Gastroesophageal sphincter (tissue), 4 donors: Measurements from ENCODE around the gene PARM1. TPM values are rescaled to one million over a fixed set of nuclear protein-coding genes. Genes with fewer than 3 reads are reported as not detected.
A peak's percentile ranks its signal among the peaks of the same experiment; 100 is the strongest.

Experiments
- ATAC-seq: fragments of 150-250 bp; one replicate; pipeline ENCODE4 v1.9.1; 2016; ENCODE audit warnings: mild to moderate bottlenecking, moderate library complexity
- H3K27ac ChIP-seq, 4 donors: fragments of 200-600 bp; sonication (generic) in 3 of 4; 1 replicate in 3 of 4; 2 replicates in 1 of 4; pipeline ENCODE4 v1.5.1; 2016 to 2019
- H3K27me3 ChIP-seq: fragments of 200-600 bp; sonication (generic); one replicate; pipeline ENCODE4 v1.5.1; 2019
- H3K36me3 ChIP-seq, 2 donors: fragments of 200-600 bp; sonication (generic); one replicate each; pipeline ENCODE4 v1.5.1; 2019; ENCODE audit warnings: control low read depth in 1 of 2
- H3K4me1 ChIP-seq, 3 donors: fragments of 200-600 bp; sonication (generic); 1 replicate in 2 of 3; 2 replicates in 1 of 3; pipeline ENCODE4 v1.5.1; 2016 to 2019; ENCODE audit warnings: control low read depth in 2 of 3
- H3K4me3 ChIP-seq, 2 donors: fragments of 200-600 bp; sonication (generic); one replicate each; pipeline ENCODE4 v1.5.1; 2019; ENCODE audit warnings: mild to moderate bottlenecking in 1 of 2, moderate library complexity in 1 of 2
- H3K9me3 ChIP-seq, 3 donors: fragments of 200-600 bp; sonication (generic); one replicate each; pipeline ENCODE4 v1.5.1; 2017 to 2019; ENCODE audit warnings: control low read depth in 2 of 3
- EP300 ChIP-seq: sonication (generic); formaldehyde crosslinking; IDR thresholded peaks from one replicate; pipeline ENCODE4 v1.6.1; 2017; ENCODE audit warnings: antibody characterized with exemption, mild to moderate bottlenecking
- POLR2A ChIP-seq, 2 donors: fragments of 450-650 bp; IDR thresholded peaks; one replicate each; pipeline ENCODE4 v1.6.1; 2017; ENCODE audit warnings: antibody characterized with exemption in 2 of 2, mild to moderate bottlenecking in 2 of 2, moderate library complexity in 1 of 2
- POLR2AphosphoS5 ChIP-seq: sonication (generic); formaldehyde crosslinking; IDR thresholded peaks from one replicate; pipeline ENCODE4 v1.6.1; 2017; ENCODE audit warnings: antibody characterized with exemption
- WGBS, 2 donors: methylation state at CpG; one replicate each; pipeline ENCODE4 v1.1.5; 2018; ENCODE audit warnings: low coverage in 1 of 2; 5-methylcytosine and 5-hydroxymethylcytosine counted together
- total RNA-seq, 4 donors: library from RNA; depleted of rRNA; stranded (reverse); fragments of >200 nt; gene quantifications; one replicate each; pipeline ENCODE4 v1.1.0, GENCODE V29; 2016
- TF ChIP-seq, protein P1 (sequence below), 4 experiments: fragments of 200-600 bp in 2 of 4; fragments of 450-650 bp in 2 of 4; sonication (generic) in 1 of 4; IDR thresholded peaks; one replicate each; pipeline ENCODE4 v1.5.1; 2017 to 2019; ENCODE audit warnings: antibody characterized with exemption in 4 of 4, mild to moderate bottlenecking in 2 of 4, moderate library complexity in 2 of 4

PARM1 gene, protein sequence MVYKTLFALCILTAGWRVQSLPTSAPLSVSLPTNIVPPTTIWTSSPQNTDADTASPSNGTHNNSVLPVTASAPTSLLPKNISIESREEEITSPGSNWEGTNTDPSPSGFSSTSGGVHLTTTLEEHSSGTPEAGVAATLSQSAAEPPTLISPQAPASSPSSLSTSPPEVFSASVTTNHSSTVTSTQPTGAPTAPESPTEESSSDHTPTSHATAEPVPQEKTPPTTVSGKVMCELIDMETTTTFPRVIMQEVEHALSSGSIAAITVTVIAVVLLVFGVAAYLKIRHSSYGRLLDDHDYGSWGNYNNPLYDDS
- 10 to 100 TPM; 17.7 to 24.1 (median 21.4) TPM for total RNA-seq

DNA sequence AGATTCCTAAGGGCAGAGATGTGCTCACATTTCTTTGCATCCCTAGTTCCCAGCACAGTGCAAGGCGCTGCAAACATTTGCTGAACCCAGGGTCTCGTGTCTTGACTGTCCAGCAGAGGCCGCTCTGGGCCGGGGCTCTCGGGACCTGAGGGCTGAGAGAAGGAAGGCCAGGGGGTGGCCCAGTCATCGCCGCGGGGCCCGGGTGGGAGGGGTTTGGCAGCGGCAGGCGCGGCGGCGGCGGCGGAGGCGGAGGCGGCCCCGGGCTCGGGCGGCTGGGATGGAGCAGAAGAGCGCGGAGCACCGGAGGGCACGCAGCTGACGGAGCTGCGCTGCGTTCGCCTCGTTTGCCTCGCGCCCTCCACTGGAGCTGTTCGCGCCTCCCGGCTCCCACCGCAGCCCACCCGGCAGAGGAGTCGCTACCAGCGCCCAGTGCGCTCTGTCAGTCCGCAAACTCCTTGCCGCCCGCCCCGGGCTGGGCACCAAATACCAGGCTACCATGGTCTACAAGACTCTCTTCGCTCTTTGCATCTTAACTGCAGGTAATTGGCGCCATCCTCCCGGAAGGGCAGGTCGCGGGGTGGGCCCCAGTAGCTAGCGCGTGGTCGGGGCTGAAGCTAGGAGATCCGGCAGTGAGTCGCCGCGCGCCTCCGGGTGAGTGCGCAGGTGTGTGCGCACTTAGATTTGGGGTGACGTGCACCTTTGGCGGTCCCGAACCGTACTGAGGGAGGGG, at the start of gene PARM1:
PARM1 (plus strand) TSS at position 285 of the 730 bp plus-strand sequence; CDS start at position 497, 212 bp downstream.
- Histone ChIP-seq H3K36me3 (no peaks in the 10 kb centered on the region), H3K27me3 (no peaks in the 10 kb centered on the region), H3K4me3 (peak within 1 kb of the TSS; percentile 33 to 73), H3K27ac (peak within 1 kb of the TSS in 3 of 4 donors; percentile 78 to 83 (median 81)), H3K9me3 (no peaks in the 10 kb centered on the region), H3K4me1 (peaks cover 0 to 33% (median 0%) of the 10 kb centered on the region in 3 donors)
- WGBS, 2 donors = 0% methylated on average over 1 of the region's 64 CpGs; no CpG with 5 or more reads in 1 of the 2 donors
- peak; percentile 95 for ATAC-seq
- no peak for TF ChIP-seq EP300
- peak; percentile 34 for TF ChIP-seq POLR2AphosphoS5
- peak; percentile 45 to 48 for TF ChIP-seq POLR2A (IDR thresholded peaks at IDR 0.05)
- TF ChIP-seq, protein P1, sequence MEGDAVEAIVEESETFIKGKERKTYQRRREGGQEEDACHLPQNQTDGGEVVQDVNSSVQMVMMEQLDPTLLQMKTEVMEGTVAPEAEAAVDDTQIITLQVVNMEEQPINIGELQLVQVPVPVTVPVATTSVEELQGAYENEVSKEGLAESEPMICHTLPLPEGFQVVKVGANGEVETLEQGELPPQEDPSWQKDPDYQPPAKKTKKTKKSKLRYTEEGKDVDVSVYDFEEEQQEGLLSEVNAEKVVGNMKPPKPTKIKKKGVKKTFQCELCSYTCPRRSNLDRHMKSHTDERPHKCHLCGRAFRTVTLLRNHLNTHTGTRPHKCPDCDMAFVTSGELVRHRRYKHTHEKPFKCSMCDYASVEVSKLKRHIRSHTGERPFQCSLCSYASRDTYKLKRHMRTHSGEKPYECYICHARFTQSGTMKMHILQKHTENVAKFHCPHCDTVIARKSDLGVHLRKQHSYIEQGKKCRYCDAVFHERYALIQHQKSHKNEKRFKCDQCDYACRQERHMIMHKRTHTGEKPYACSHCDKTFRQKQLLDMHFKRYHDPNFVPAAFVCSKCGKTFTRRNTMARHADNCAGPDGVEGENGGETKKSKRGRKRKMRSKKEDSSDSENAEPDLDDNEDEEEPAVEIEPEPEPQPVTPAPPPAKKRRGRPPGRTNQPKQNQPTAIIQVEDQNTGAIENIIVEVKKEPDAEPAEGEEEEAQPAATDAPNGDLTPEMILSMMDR (IDR thresholded peaks at IDR 0.05) = peak; percentile 36 to 88 (median 70)

DNA sequence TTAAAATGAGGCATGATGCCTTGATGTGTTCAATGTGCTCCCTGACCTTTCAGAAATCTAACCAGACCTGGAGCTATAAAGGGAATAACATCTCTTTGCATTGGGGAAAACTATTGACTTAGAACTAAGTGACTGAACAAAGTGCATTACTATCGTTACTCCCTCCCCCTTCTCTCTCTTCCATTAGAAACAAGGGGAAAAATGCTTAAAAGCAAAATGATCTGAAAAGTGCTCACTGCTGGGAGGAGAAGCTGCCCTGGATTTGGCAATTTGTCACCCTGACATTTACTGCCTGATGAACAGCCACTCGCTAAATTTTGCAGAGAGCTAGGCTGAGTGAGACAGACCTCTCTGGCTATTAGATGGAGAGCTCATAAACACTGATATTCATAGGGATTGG, 48.6 kb upstream of the PARM1 start:
- no peak for ATAC-seq
- WGBS, 2 donors = 42 to 80% methylated on average over 1 to 2 of the region's 2 CpGs

DNA sequence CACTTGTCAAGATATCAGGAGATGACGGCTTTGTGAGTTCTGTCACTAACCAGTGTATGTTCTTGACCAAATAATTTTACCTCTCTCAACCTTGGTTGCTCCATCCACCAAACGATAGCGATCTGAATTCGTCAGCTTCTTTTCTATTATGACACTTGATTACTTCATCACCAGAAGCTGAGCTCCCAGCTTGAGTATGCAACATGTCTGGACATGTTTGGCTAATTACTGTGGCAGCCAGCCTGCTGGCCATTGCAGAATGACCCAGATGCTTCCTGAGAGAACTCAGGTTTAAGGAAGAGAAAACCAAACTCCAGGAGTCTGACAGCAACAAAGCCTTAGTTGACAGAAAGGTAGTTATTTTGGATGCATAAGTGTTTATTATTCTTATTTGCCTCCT, 46.4 kb upstream of the PARM1 start:
- H3K36me3 ChIP-seq = no peaks in the 10 kb centered on the region
- no peak overlapping the region for H3K27ac ChIP-seq
- no peaks in the 10 kb centered on the region for H3K4me1 ChIP-seq
- ATAC-seq = no peak
- H3K4me3 ChIP-seq = no peak overlapping the region
- 84 to 91% methylated on average over 3 to 4 of the region's 4 CpGs for WGBS, 2 donors
- no peaks in the 10 kb centered on the region for H3K27me3 ChIP-seq
- H3K9me3 ChIP-seq = no peaks in the 10 kb centered on the region
- no peak for TF ChIP-seq POLR2A (IDR thresholded peaks at IDR 0.05)
- no peak for TF ChIP-seq POLR2AphosphoS5
- TF ChIP-seq, protein P1 (IDR thresholded peaks at IDR 0.05) = no peak
- no peak for TF ChIP-seq EP300

More for the DNA sequence above, 48.6 kb upstream of the PARM1 start:
- Histone ChIP-seq H3K4me1 (no peaks in the 10 kb centered on the region), H3K36me3 (no peaks in the 10 kb centered on the region), H3K9me3 (no peaks in the 10 kb centered on the region), H3K27ac (no peak overlapping the region), H3K4me3 (no peak overlapping the region), H3K27me3 (no peaks in the 10 kb centered on the region)
- TF ChIP-seq EP300 (no peak), POLR2AphosphoS5 (no peak), POLR2A (IDR thresholded peaks at IDR 0.05) (no peak)
- TF ChIP-seq, protein P1 (IDR thresholded peaks at IDR 0.05) = no peak

DNA sequence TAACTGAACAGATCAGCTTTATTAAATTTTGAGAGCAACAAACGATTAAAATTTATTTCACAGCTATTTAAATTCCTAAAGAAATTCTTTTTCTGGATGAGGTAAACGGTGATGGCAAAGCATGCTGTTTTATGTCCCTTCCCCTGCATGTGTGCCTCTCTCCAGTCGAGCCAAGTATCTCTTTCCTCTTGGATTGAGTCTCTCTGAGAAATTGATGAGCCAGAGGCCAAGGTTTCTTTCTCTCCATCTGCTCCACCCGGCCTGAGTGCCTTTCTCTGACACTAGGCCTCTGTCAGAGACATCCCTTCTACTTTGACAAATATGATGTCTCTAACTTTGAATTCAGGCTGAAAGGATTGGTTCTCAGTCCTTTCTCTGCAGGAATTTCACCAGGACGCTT, 42.6 kb upstream of the PARM1 start:
- Histone ChIP-seq H3K4me3 (no peak overlapping the region), H3K9me3 (no peaks in the 10 kb centered on the region), H3K27ac (no peak overlapping the region), H3K27me3 (no peaks in the 10 kb centered on the region), H3K4me1 (peaks cover 0 to 12% (median 0%) of the 10 kb centered on the region in 3 donors), H3K36me3 (no peaks in the 10 kb centered on the region)
- ATAC-seq = no peak
- WGBS, 2 donors = 33 to 41% methylated on average over 5 of the region's 5 CpGs
- TF ChIP-seq POLR2AphosphoS5 (no peak), POLR2A (IDR thresholded peaks at IDR 0.05) (no peak), EP300 (no peak)
- TF ChIP-seq, protein P1 (IDR thresholded peaks at IDR 0.05) = no peak
